MCF 10A (cell line): ENCODE measurements around the gene TRAF5. TPM values are rescaled to one million over a fixed set of nuclear protein-coding genes. Genes with fewer than 3 reads are reported as not detected.

Experiments used
- BruUV-seq: library from RNA; stranded (reverse); fragments of 400-500 nt; replicated peaks from 2 replicates; lab custom pipeline; 2021; lab: Mats Ljungman, UMichigan
- CTCF ChIA-PET: fragments of 300-600 bp; sonication (Branson Sonifier 250); formaldehyde crosslinking; extraction: SDS; loops from one replicate; lab custom pipeline; 2021; ENCODE audit warnings: antibody characterized with exemption, inconsistent platforms; lab: Yijun Ruan, JAX
- POLR2A ChIA-PET: fragments of 300-600, 350-650 bp; sonication (Branson Sonifier 250); formaldehyde crosslinking; extraction: SDS; loops from one replicate; lab custom pipeline; 2020; ENCODE audit warnings: antibody characterized with exemption, inconsistent platforms; lab: Yijun Ruan, JAX
- DNase-seq: peaks from one replicate; pipeline ENCODE4 v3.0.0-alpha.2; 2018; ENCODE audit not compliant: unreplicated experiment
- H3K27ac Mint-ChIP-seq: one replicate; pipeline ENCODE4 v1.8.0; 2022; ENCODE audit warnings: mild to moderate bottlenecking, low read depth, mixed read lengths; ENCODE audit not compliant: unreplicated experiment
- H3K27me3 Mint-ChIP-seq: one replicate; pipeline ENCODE4 v1.8.0; 2022; ENCODE audit warnings: mixed read lengths; ENCODE audit not compliant: insufficient read depth, unreplicated experiment
- H3K36me3 Mint-ChIP-seq: one replicate; pipeline ENCODE4 v1.8.0; 2022; ENCODE audit warnings: mild to moderate bottlenecking, moderate library complexity, mixed read lengths; ENCODE audit not compliant: insufficient read depth, unreplicated experiment
- H3K4me1 Mint-ChIP-seq: one replicate; pipeline ENCODE4 v1.8.0; 2022; ENCODE audit warnings: mixed read lengths; ENCODE audit not compliant: insufficient read depth, unreplicated experiment
- H3K4me3 Mint-ChIP-seq: one replicate; pipeline ENCODE4 v1.8.0; 2022; ENCODE audit warnings: mild to moderate bottlenecking, moderate library complexity, mixed read lengths; ENCODE audit not compliant: unreplicated experiment
- H3K9me3 Mint-ChIP-seq: one replicate; pipeline ENCODE4 v1.8.0; 2022; ENCODE audit warnings: mixed read lengths; ENCODE audit not compliant: unreplicated experiment
- CTCF ChIP-seq: fragments of 200-600 bp; IDR thresholded peaks from one replicate; pipeline ENCODE4 v1.8.0; 2022; ENCODE audit warnings: antibody characterized with exemption, mild to moderate bottlenecking; ENCODE audit not compliant: unreplicated experiment
- intact Hi-C: fragments of 100-400 bp; cut with micrococcal nuclease; formaldehyde crosslinking; loops from 2 replicates; pipeline ENCODE4 v1.14.1; 2022
- total RNA-seq: library from RNA; stranded (reverse); gene quantifications from 2 replicates; pipeline ENCODE4 v1.2.3, GENCODE V29; 2022

The TRAF5 gene
- total RNA-seq, 1 experiment from 2014 or later, result 16.0 TPM

- H3K27me3 Mint-ChIP-seq, result no peaks in the 10 kb centered on the region
- no TSS peak for BruUV-seq
- DNase-seq, result no peak
These were observed 14.2 kb downstream of the TRAF5 start for GRCh38 chr1:211340622-211341507.

GRCh38 chr1:211341999-211342398 lies 15.4 kb downstream of the TRAF5 start:
- BruUV-seq, result no TSS peak
- Mint-ChIP-seq H3K4me3 (no peak overlapping the region), H3K27ac (no peak overlapping the region), H3K4me1 (peaks cover 13% of the 10 kb centered on the region), H3K9me3 (no peaks in the 10 kb centered on the region), H3K36me3 (no peaks in the 10 kb centered on the region), H3K27me3 (no peaks in the 10 kb centered on the region)
- ChIA-PET CTCF (interaction anchor here (0.9 to 11.0 kb wide), 5 partner anchors 10 to 314 kb away, joined by 3 to 153 read pairs (median 9); partner anchors contain the start of gene TRAF5), POLR2A (interaction anchor here (1.1 to 1.2 kb wide), 2 partner anchors 19 to 40 kb away, joined by 4 to 5 read pairs; no protein-coding TSS in a partner anchor)
- no peak for DNase-seq
- TF ChIP-seq CTCF, result no peak
- intact Hi-C loops, result no loop called here

More at GRCh38 chr1:211340622-211341507, 14.2 kb downstream of the TRAF5 start:
- H3K27ac Mint-ChIP-seq, result no peak overlapping the region
- no peaks in the 10 kb centered on the region for H3K36me3 Mint-ChIP-seq
- POLR2A ChIA-PET, result interaction anchor here (0.7 to 1.9 kb wide), 5 partner anchors 11 to 121 kb away, joined by 3 to 5 read pairs (median 4); no protein-coding TSS in a partner anchor
- TF ChIP-seq CTCF, result no peak
- H3K4me1 Mint-ChIP-seq, result peaks cover 15% of the 10 kb centered on the region
- CTCF ChIA-PET, result interaction anchor here (0.6 to 11.0 kb wide), 9 partner anchors 10 to 329 kb away, joined by 3 to 153 read pairs (median 4); partner anchors contain the start of gene TRAF5
- intact Hi-C loops, result no loop called here
- H3K4me3 Mint-ChIP-seq, result no peak overlapping the region
- H3K9me3 Mint-ChIP-seq, result no peaks in the 10 kb centered on the region

- H3K27ac Mint-ChIP-seq, result no peak overlapping the region
- intact Hi-C loops, result no loop called here
- H3K27me3 Mint-ChIP-seq, result no peaks in the 10 kb centered on the region
- DNase-seq, result no peak
- peaks cover 13% of the 10 kb centered on the region for H3K4me1 Mint-ChIP-seq
- POLR2A ChIA-PET, result interaction anchor here (0.5 to 1.7 kb wide), 4 partner anchors 9 to 55 kb away, joined by 3 to 4 read pairs (median 4); no protein-coding TSS in a partner anchor
- no TSS peak for BruUV-seq
- TF ChIP-seq CTCF, result no peak
- H3K4me3 Mint-ChIP-seq, result no peak overlapping the region
- no peaks in the 10 kb centered on the region for H3K9me3 Mint-ChIP-seq
- no peaks in the 10 kb centered on the region for H3K36me3 Mint-ChIP-seq
- CTCF ChIA-PET, result interaction anchor here (0.6 to 6.0 kb wide), 11 partner anchors 8 to 944 kb away, joined by 3 to 34 read pairs (median 5); no protein-coding TSS in a partner anchor
These were observed 17.0 kb downstream of the TRAF5 start for GRCh38 chr1:211343607-211344006.

GRCh38 chr1:211344152-211344618 lies 17.6 kb downstream of the TRAF5 start:
- Mint-ChIP-seq H3K36me3 (no peaks in the 10 kb centered on the region), H3K4me1 (peaks cover 13% of the 10 kb centered on the region)

More at GRCh38 chr1:211344152-211344618, 17.6 kb downstream of the TRAF5 start:
- DNase-seq, result no peak
- intact Hi-C loops, result no loop called here
- TF ChIP-seq CTCF, result no peak
- BruUV-seq, result no TSS peak
- POLR2A ChIA-PET, result interaction anchor here (0.8 to 1.7 kb wide), 2 partner anchors 9 to 16 kb away, joined by 3 to 4 read pairs; no protein-coding TSS in a partner anchor
- Mint-ChIP-seq H3K27ac (no peak overlapping the region), H3K4me3 (no peak overlapping the region), H3K9me3 (no peaks in the 10 kb centered on the region), H3K27me3 (no peaks in the 10 kb centered on the region)
- CTCF ChIA-PET, result interaction anchor here (0.6 to 6.0 kb wide), 11 partner anchors 10 to 994 kb away, joined by 3 to 34 read pairs (median 5); no protein-coding TSS in a partner anchor
